Esophagus squamous epithelium (tissue), 5 donors: ENCODE results near the gene MUS81. TPM values are rescaled to one million over a fixed set of nuclear protein-coding genes. Genes with fewer than 3 reads are reported as not detected.

Experiments used
- DNase-seq: peaks from one replicate; lab custom pipeline; 2025; lab: John Stamatoyannopoulos, UW
- H3K27ac ChIP-seq, 4 donors: fragments of 200-600 bp; sonication (generic); one replicate each; pipeline ENCODE4 v1.5.1; 2016 to 2019; ENCODE audit warnings: mild to moderate bottlenecking in 1 of 4
- H3K27me3 ChIP-seq, 4 donors: fragments of 200-600 bp; sonication (generic); 1 replicate in 3 of 4; 2 replicates in 1 of 4; pipeline versions ENCODE4 v1.5.1 to v1.6.0; 2017 to 2021; ENCODE audit warnings: antibody characterized with exemption in 1 of 4
- H3K36me3 ChIP-seq, 3 donors: fragments of 200-600 bp; sonication (generic); one replicate each; pipeline ENCODE4 v1.5.1; 2016 to 2019
- H3K4me1 ChIP-seq, 3 donors: fragments of 200-600 bp; sonication (generic); one replicate each; pipeline ENCODE4 v1.5.1; 2017 to 2019
- H3K4me3 ChIP-seq, 4 donors: fragments of 200-600 bp; sonication (generic); 1 replicate in 3 of 4; 2 replicates in 1 of 4; pipeline ENCODE4 v1.5.1; 2016 to 2019; ENCODE audit warnings: mild to moderate bottlenecking in 2 of 4, moderate library complexity in 1 of 4
- H3K9me3 ChIP-seq, 3 donors: fragments of 200-600 bp; sonication (generic); one replicate each; pipeline ENCODE4 v1.5.1; 2016 to 2019
- POLR2A ChIP-seq, 4 donors: fragments of 450-650 bp; IDR thresholded peaks; one replicate each; pipeline ENCODE4 v1.6.1; 2017; ENCODE audit warnings: antibody characterized with exemption in 4 of 4, mild to moderate bottlenecking in 4 of 4, moderate library complexity in 3 of 4
- WGBS, 2 donors: methylation state at CpG; one replicate each; pipeline ENCODE4 v1.1.5; 2018; 5-methylcytosine and 5-hydroxymethylcytosine counted together
- intact Hi-C: fragments of 100-400 bp; cut with DNase I; formaldehyde crosslinking; loops from one replicate; pipeline ENCODE4 v1.15.0; 2022
- total RNA-seq, 4 donors: library from RNA; depleted of rRNA; stranded (reverse); fragments of >200 nt; gene quantifications; one replicate each; pipeline ENCODE4 v1.1.0, GENCODE V29; 2016
- TF ChIP-seq, protein P1 (sequence below), 6 experiments: fragments of 450-650 bp in 4 of 6; fragments of 200-600 bp in 2 of 6; sonication (generic) in 2 of 6; IDR thresholded peaks; one replicate each; pipeline ENCODE4 v1.5.1; 2016 to 2019; ENCODE audit warnings: antibody characterized with exemption in 6 of 6, mild to moderate bottlenecking in 4 of 6, moderate library complexity in 4 of 6
- donor health status: DM: yes; HTN: yes; CAD: no.

MUS81 gene
- total RNA-seq, 4 donors from 2014 or later: 17.6 to 36.2 (median 31.1) TPM

DNA sequence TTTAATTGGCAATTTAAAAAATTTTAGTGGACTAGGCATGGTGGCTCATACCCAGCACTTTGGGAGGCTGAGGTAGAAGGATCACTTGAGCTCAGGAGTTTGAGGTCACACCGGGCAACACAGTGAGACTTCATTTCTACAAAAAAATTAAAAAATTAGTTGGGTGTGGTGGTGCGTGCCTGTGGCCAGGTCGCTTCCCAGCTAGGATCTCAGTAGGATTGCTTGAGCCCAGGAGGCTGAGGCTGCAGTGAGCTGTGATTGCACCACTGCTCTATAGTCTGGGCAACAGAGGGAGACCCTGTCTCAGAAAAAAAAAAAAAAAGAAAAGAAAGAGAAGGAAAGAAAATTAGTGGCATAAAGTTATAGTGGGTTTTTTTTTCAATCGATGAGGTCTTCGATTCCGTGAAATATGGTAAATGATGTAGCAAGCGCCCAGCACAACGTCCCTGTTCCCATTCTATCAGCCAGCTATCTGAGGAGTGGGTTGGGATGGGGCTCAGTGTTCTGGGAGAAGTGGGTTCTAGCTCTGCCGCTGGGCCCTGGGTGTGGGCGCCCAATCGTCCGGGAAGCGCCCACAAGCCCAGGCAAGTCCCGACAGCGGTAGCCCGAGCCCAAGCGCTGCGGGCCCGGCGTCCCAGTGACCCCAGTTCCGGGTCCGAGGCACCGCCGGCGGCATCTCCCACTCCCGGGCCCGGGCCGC lies 38.6 kb downstream of the MUS81 start:
- Histone ChIP-seq H3K36me3 (peaks cover 0 to 12% (median 0%) of the 10 kb centered on the region in 3 donors), H3K4me1 (peaks cover 11 to 56% (median 13%) of the 10 kb centered on the region in 3 donors), H3K4me3 (peak overlapping the region; percentile 73 to 89 (median 82)), H3K27me3 (peaks cover 0 to 11% (median 0%) of the 10 kb centered on the region in 4 donors), H3K27ac (peak overlapping the region; percentile 86 to 98 (median 92)), H3K9me3 (no peaks in the 10 kb centered on the region)
- DNase-seq: no peak
- 25 to 36% methylated on average over 17 to 18 of the region's 28 CpGs for WGBS, 2 donors
- intact Hi-C loops: no loop called here
- peak in 1 of 4 donors; percentile 43 for TF ChIP-seq POLR2A (IDR thresholded peaks at IDR 0.05)
- TF ChIP-seq, protein P1, sequence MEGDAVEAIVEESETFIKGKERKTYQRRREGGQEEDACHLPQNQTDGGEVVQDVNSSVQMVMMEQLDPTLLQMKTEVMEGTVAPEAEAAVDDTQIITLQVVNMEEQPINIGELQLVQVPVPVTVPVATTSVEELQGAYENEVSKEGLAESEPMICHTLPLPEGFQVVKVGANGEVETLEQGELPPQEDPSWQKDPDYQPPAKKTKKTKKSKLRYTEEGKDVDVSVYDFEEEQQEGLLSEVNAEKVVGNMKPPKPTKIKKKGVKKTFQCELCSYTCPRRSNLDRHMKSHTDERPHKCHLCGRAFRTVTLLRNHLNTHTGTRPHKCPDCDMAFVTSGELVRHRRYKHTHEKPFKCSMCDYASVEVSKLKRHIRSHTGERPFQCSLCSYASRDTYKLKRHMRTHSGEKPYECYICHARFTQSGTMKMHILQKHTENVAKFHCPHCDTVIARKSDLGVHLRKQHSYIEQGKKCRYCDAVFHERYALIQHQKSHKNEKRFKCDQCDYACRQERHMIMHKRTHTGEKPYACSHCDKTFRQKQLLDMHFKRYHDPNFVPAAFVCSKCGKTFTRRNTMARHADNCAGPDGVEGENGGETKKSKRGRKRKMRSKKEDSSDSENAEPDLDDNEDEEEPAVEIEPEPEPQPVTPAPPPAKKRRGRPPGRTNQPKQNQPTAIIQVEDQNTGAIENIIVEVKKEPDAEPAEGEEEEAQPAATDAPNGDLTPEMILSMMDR (IDR thresholded peaks at IDR 0.05): no peak

DNA sequence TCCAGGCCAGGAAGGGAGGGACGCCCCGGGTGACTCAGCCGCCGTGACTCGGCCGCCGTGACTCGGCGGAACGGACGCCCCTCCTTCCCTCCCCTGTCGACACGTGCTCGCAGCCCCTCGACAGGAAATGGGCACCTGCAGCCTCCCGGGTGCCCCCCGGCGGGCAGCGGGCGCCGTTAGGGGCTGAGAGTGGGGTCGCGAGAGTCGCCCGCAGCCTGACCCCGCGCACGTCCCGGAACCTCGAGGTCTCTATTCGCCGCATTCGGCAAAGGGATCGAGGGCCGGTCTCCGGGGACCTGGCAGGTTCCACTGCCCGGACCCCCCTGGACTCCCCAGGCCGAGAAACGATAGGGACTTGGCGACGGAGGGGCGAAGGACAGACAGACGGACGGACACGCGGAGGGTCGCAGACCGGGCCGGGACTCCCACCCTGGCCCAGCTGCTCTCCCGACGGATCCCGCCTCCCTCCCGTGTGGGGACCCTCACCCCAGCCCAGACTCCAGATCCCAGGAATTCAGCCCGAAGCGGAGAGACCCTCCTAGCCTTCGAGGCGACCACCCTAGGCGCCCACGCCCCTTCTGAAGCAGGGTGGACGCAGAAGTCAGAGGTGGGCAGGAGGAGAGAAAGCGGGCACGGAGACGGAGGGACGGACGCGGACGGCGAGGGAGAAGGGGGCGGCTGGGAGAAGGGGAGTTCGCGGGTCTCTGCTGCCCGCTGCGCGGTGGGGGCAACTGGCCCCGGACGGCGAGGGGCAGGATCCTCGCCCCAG lies 39.3 kb downstream of the MUS81 start:
- Histone ChIP-seq H3K4me1 (peaks cover 5 to 49% (median 7%) of the 10 kb centered on the region in 3 donors), H3K4me3 (peak overlapping the region; percentile 73 to 89 (median 82)), H3K9me3 (no peaks in the 10 kb centered on the region), H3K27ac (peak overlapping the region; percentile 86 to 98 (median 92)), H3K36me3 (peaks cover 0 to 12% (median 0%) of the 10 kb centered on the region in 3 donors), H3K27me3 (peaks cover 0 to 11% (median 0%) of the 10 kb centered on the region in 4 donors)
- DNase-seq: no peak
- intact Hi-C loops: no loop called here
- TF ChIP-seq POLR2A (IDR thresholded peaks at IDR 0.05): no peak
- TF ChIP-seq, protein P1 (IDR thresholded peaks at IDR 0.05): peak in 1 of 6 experiments; percentile 1
- WGBS, 2 donors: 0% methylated on average over 16 of the region's 78 CpGs; no CpG with 5 or more reads in 1 of the 2 donors

DNA sequence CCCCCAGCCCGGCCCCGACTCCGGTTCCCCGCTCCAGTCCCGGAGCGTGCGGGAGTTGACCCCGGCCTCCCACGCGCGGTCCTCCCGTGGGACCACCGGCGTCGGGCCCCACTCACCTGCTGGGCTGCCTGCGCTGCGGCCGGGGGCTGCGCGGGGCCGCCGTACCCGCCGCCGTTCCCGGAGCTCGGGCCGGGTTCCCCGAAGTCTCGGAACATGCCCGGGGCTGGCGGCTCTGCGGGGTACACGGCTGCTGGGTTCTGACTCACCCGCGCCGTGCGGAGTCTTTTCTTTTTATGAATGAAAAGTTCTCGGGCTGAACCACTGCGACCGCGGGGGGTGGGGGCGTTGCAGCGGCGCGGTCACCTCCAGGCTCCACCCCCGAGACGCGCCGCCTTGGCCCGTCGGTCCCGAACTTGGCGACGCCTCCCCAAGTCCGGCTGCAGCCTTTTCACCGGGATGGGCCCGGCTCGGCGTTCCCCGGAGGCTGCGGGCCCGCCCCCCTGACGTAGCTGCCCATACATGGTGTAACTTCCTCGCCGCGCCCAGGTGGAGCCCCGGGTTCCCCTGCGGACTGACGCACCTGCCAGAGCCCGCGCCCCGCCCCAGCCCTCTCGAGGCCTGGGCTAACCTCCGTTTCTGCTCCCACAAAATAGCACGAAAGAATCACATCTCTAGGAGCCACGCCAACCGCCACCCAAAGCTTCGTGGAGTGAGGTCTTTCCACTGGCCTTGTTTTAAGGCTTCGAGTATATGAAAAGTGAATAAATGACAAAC lies 40.1 kb downstream of the MUS81 start, which contains the start of gene FOSL1:
Gene FOSL1 (minus strand): TSS at position 264 of the 774 bp plus-strand sequence. CDS start 49 bp downstream, at position 215.
- intact Hi-C loops: no loop called here
- TF ChIP-seq, protein P1 (IDR thresholded peaks at IDR 0.05): no peak
- TF ChIP-seq POLR2A (IDR thresholded peaks at IDR 0.05): peak in 3 of 4 donors; percentile 55 to 92 (median 89)
- H3K9me3 ChIP-seq: no peaks in the 10 kb centered on the region
- H3K27ac ChIP-seq: peak within 1 kb of the TSS; percentile 86 to 98 (median 92)
- peak; percentile 57 for DNase-seq
- H3K4me3 ChIP-seq: peak within 1 kb of the TSS; percentile 73 to 89 (median 82)
- H3K4me1 ChIP-seq: peaks cover 5 to 46% (median 7%) of the 10 kb centered on the region in 3 donors
- 6 to 11% methylated on average over 5 to 11 of the region's 80 CpGs for WGBS, 2 donors
- peaks cover 0 to 4% (median 0%) of the 10 kb centered on the region in 3 donors for H3K36me3 ChIP-seq
- peaks cover 0 to 11% (median 0%) of the 10 kb centered on the region in 4 donors for H3K27me3 ChIP-seq

DNA sequence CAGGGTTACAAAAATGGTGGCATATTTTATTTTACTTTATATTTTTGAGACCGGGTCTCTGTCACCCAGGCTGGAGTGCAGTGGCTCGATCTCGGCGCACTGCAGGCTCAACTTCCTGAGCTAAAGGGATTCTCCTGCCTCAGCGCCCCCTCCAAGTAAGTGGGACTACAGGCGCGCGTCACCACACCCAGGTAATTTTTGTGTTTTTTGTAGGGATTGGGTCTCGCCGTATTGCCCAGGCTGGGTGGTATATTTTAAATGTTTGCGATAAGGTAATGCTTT lies 40.6 kb downstream of the MUS81 start:
- peaks cover 0 to 11% (median 0%) of the 10 kb centered on the region in 4 donors for H3K27me3 ChIP-seq
- TF ChIP-seq, protein P1 (IDR thresholded peaks at IDR 0.05): no peak
- no peak for TF ChIP-seq POLR2A (IDR thresholded peaks at IDR 0.05)
- H3K27ac ChIP-seq: peak overlapping the region; percentile 86 to 98 (median 92)
- DNase-seq: no peak
- WGBS, 2 donors: 63 to 71% methylated on average over 10 to 11 of the region's 11 CpGs
- H3K4me1 ChIP-seq: peaks cover 5 to 46% (median 7%) of the 10 kb centered on the region in 3 donors
- peak overlapping the region in 3 of 4 donors; percentile 73 to 82 (median 81) for H3K4me3 ChIP-seq
- H3K36me3 ChIP-seq: no peaks in the 10 kb centered on the region
- intact Hi-C loops: no loop called here
- H3K9me3 ChIP-seq: no peaks in the 10 kb centered on the region
